Measurements from ENCODE around the gene APCDD1L.

Gene APCDD1L

GRCh38 chr20:58467572-58468527 lies 47.3 kb downstream of the APCDD1L start:
- Histone ChIP-seq H3K4me1 (no peaks in the 10 kb centered on the region), H3K27me3 (ENCODE audit: control insufficient read depth, insufficient read depth, low read length) (no peaks in the 10 kb centered on the region), H3K27ac (no peak overlapping the region), H2AFZ (no peak overlapping the region), H3K4me3 (ENCODE audit: low read depth, low read length) (no peak overlapping the region), H3K36me3 (ENCODE audit: control insufficient read depth, insufficient read depth, low read length) (no peaks in the 10 kb centered on the region), H3K79me2 (no peaks in the 10 kb centered on the region), H3K9ac (no peak overlapping the region), H3K9me3 (ENCODE audit: control insufficient read depth, low read length) (no peaks in the 10 kb centered on the region), H3K4me2 (ENCODE audit: low read length) (no peak overlapping the region)
- TF ChIP-seq, protein P1, sequence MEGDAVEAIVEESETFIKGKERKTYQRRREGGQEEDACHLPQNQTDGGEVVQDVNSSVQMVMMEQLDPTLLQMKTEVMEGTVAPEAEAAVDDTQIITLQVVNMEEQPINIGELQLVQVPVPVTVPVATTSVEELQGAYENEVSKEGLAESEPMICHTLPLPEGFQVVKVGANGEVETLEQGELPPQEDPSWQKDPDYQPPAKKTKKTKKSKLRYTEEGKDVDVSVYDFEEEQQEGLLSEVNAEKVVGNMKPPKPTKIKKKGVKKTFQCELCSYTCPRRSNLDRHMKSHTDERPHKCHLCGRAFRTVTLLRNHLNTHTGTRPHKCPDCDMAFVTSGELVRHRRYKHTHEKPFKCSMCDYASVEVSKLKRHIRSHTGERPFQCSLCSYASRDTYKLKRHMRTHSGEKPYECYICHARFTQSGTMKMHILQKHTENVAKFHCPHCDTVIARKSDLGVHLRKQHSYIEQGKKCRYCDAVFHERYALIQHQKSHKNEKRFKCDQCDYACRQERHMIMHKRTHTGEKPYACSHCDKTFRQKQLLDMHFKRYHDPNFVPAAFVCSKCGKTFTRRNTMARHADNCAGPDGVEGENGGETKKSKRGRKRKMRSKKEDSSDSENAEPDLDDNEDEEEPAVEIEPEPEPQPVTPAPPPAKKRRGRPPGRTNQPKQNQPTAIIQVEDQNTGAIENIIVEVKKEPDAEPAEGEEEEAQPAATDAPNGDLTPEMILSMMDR (IDR thresholded peaks at IDR 0.05): no peak

GRCh38 chr20:58466729-58467571 lies 48.2 kb downstream of the APCDD1L start:
- Histone ChIP-seq H3K4me2 (ENCODE audit: low read length) (no peak overlapping the region), H3K9me3 (ENCODE audit: control insufficient read depth, low read length) (no peaks in the 10 kb centered on the region), H2AFZ (no peak overlapping the region), H3K9ac (no peak overlapping the region), H3K4me1 (no peaks in the 10 kb centered on the region), H3K27ac (no peak overlapping the region), H3K36me3 (ENCODE audit: control insufficient read depth, insufficient read depth, low read length) (no peaks in the 10 kb centered on the region), H3K79me2 (no peaks in the 10 kb centered on the region), H3K4me3 (ENCODE audit: low read depth, low read length) (no peak overlapping the region), H3K27me3 (ENCODE audit: control insufficient read depth, insufficient read depth, low read length) (no peaks in the 10 kb centered on the region)
- TF ChIP-seq, protein P1 (IDR thresholded peaks at IDR 0.05): no peak

- H3K9me3 ChIP-seq (ENCODE audit: control insufficient read depth, low read length): no peaks in the 10 kb centered on the region
- no peak overlapping the region for H3K4me3 ChIP-seq (ENCODE audit: low read depth, low read length)
- no peaks in the 10 kb centered on the region for H3K36me3 ChIP-seq (ENCODE audit: control insufficient read depth, insufficient read depth, low read length)
- H3K27me3 ChIP-seq (ENCODE audit: control insufficient read depth, insufficient read depth, low read length): no peaks in the 10 kb centered on the region
- no peak overlapping the region for H2AFZ ChIP-seq
- H3K79me2 ChIP-seq: peaks cover 2% of the 10 kb centered on the region
- TF ChIP-seq, protein P1 (IDR thresholded peaks at IDR 0.05): no peak
- no peak overlapping the region for H3K9ac ChIP-seq
- no peaks in the 10 kb centered on the region for H3K4me1 ChIP-seq
- no peak overlapping the region for H3K27ac ChIP-seq
- no peak overlapping the region for H3K4me2 ChIP-seq (ENCODE audit: low read length)
These were observed 49.0 kb downstream of the APCDD1L start for GRCh38 chr20:58466095-58466708.

DNA sequence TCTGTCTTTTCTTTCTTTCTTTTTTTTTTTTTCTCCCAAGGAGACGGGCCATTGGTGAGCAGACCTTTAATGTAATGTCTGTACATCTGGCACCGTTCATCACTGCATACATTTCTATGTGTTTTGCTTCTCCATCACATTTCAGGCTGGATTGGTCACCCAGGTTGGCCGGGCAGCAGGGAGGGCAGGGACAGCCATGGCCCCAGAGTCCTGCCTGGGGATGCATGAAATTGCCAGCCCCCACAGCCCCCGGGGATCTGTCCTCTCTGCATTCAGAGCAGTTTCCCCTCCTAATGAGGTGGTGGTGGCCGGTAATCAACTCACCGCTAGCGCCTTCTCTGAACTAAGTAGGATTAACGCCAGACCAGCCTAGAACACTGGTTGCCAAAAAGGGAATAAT lies 50.4 kb downstream of the APCDD1L start:
- no peaks in the 10 kb centered on the region for H3K9me3 ChIP-seq (ENCODE audit: control insufficient read depth, low read length)
- peaks cover 4% of the 10 kb centered on the region for H3K79me2 ChIP-seq
- H3K4me2 ChIP-seq (ENCODE audit: low read length): no peak overlapping the region
- H2AFZ ChIP-seq: no peak overlapping the region
- H3K4me3 ChIP-seq (ENCODE audit: low read depth, low read length): no peak overlapping the region
- TF ChIP-seq, protein P1 (IDR thresholded peaks at IDR 0.05): no peak
- no peaks in the 10 kb centered on the region for H3K27me3 ChIP-seq (ENCODE audit: control insufficient read depth, insufficient read depth, low read length)
- H3K4me1 ChIP-seq: no peaks in the 10 kb centered on the region
- H3K27ac ChIP-seq: no peak overlapping the region
- no peaks in the 10 kb centered on the region for H3K36me3 ChIP-seq (ENCODE audit: control insufficient read depth, insufficient read depth, low read length)
- H3K9ac ChIP-seq: no peak overlapping the region
